KMS-11 (cell line): Measurements from ENCODE around the gene TMEM89.

Source experiments
- H2AFZ ChIP-seq: fragments of 200-600 bp; sonication (generic); 2 replicates; pipeline ENCODE4 v1.6.1; 2016; ENCODE audit warnings: antibody characterized with exemption, mixed run types, low read depth
- H3K27ac ChIP-seq: fragments of 200-600 bp; sonication (generic); 2 replicates; pipeline ENCODE4 v1.6.1; 2016; ENCODE audit warnings: mild to moderate bottlenecking, mixed run types
- H3K27me3 ChIP-seq: fragments of 200-600 bp; sonication (generic); 2 replicates; pipeline ENCODE4 v1.6.1; 2017; ENCODE audit warnings: mild to moderate bottlenecking, low read depth, mixed run types, moderate library complexity; ENCODE audit not compliant: insufficient read depth
- H3K36me3 ChIP-seq: fragments of 200-600 bp; sonication (generic); 2 replicates; pipeline ENCODE4 v1.6.1; 2017; ENCODE audit warnings: mild to moderate bottlenecking, mixed run types; ENCODE audit not compliant: insufficient read depth
- H3K4me1 ChIP-seq: fragments of 200-600 bp; sonication (generic); 2 replicates; pipeline ENCODE4 v1.6.1; 2016; ENCODE audit warnings: mild to moderate bottlenecking, low read depth, mixed run types; ENCODE audit not compliant: poor library complexity, severe bottlenecking
- H3K4me2 ChIP-seq: fragments of 200-600 bp; sonication (generic); 2 replicates; pipeline ENCODE4 v1.7.0; 2016; ENCODE audit warnings: mild to moderate bottlenecking, mixed run types
- H3K4me3 ChIP-seq: fragments of 200-600 bp; sonication (generic); IDR thresholded peaks from 2 replicates; pipeline ENCODE4 v1.6.1; 2017; ENCODE audit warnings: low read depth, low read length, mixed read lengths; ENCODE audit not compliant: insufficient read depth
- H3K79me2 ChIP-seq: fragments of 200-600 bp; sonication (generic); 2 replicates; pipeline ENCODE4 v1.6.1; 2016; ENCODE audit warnings: low read depth, mixed run types; ENCODE audit not compliant: insufficient read depth
- H3K9ac ChIP-seq: fragments of 200-600 bp; sonication (generic); 2 replicates; pipeline ENCODE4 v1.6.1; 2016; ENCODE audit warnings: mild to moderate bottlenecking, mixed run types
- H4K20me1 ChIP-seq: fragments of 200-600 bp; sonication (generic); 2 replicates; pipeline ENCODE4 v1.6.1; 2016; ENCODE audit warnings: mild to moderate bottlenecking, mixed run types; ENCODE audit not compliant: insufficient read depth
- TF ChIP-seq, protein P1 (sequence below): fragments of 200-600 bp; sonication (generic); conservative IDR thresholded peaks from 2 replicates; pipeline ENCODE4 v1.6.1; 2017; ENCODE audit warnings: low read depth, mild to moderate bottlenecking, antibody characterized with exemption, low read length, moderate library complexity, mixed read lengths

The TMEM89 gene

DNA sequence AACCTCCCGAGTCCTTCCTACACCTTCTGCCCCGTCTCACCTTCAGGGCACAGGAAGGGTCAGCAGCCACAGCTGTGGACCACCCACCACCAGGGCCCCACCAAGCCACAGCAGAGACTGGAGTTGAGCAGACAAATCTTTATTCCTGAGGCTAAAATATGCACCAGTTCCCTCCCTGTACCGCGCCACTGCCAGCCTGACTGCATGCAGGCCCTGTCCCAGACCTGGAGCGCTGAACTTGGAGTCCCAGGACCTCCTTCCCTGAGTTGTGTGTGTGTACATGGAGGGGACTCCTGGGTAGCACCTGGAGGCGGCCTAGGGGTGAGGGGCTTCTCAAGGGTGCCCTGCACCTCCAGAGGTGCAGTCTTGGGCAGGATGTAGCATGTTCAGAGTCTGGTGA lies 4.0 kb upstream of the TMEM89 start:
- Histone ChIP-seq H3K9ac (no peak overlapping the region), H3K4me1 (no peaks in the 10 kb centered on the region), H3K79me2 (no peaks in the 10 kb centered on the region), H2AFZ (no peak overlapping the region), H3K36me3 (no peaks in the 10 kb centered on the region), H3K27me3 (no peaks in the 10 kb centered on the region), H3K4me2 (no peak overlapping the region), H4K20me1 (no peaks in the 10 kb centered on the region), H3K27ac (no peak overlapping the region), H3K4me3 (no peak overlapping the region)
- TF ChIP-seq, protein P1, sequence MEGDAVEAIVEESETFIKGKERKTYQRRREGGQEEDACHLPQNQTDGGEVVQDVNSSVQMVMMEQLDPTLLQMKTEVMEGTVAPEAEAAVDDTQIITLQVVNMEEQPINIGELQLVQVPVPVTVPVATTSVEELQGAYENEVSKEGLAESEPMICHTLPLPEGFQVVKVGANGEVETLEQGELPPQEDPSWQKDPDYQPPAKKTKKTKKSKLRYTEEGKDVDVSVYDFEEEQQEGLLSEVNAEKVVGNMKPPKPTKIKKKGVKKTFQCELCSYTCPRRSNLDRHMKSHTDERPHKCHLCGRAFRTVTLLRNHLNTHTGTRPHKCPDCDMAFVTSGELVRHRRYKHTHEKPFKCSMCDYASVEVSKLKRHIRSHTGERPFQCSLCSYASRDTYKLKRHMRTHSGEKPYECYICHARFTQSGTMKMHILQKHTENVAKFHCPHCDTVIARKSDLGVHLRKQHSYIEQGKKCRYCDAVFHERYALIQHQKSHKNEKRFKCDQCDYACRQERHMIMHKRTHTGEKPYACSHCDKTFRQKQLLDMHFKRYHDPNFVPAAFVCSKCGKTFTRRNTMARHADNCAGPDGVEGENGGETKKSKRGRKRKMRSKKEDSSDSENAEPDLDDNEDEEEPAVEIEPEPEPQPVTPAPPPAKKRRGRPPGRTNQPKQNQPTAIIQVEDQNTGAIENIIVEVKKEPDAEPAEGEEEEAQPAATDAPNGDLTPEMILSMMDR, result no peak

DNA sequence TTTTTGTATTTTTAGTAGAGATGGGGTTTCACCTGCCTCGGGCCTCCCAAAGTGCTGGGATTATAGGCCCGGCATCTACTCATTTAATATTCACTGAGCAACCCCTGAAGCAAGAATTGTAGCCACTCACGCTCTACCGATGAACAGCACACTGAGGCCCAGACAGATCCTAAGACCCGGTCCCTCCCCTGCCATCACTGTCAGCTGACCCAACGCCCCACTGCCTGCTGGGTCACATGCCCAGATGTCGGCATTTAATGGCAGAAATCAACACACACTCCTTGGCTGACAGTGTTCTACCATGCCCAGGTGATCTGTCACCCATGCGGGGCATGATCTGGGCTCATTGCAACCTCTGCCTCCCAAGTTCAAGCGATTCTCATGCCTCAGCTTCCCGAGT lies 3.2 kb upstream of the TMEM89 start:
- Histone ChIP-seq H3K4me1 (no peaks in the 10 kb centered on the region), H3K36me3 (no peaks in the 10 kb centered on the region), H3K4me3 (no peak overlapping the region)

DNA sequence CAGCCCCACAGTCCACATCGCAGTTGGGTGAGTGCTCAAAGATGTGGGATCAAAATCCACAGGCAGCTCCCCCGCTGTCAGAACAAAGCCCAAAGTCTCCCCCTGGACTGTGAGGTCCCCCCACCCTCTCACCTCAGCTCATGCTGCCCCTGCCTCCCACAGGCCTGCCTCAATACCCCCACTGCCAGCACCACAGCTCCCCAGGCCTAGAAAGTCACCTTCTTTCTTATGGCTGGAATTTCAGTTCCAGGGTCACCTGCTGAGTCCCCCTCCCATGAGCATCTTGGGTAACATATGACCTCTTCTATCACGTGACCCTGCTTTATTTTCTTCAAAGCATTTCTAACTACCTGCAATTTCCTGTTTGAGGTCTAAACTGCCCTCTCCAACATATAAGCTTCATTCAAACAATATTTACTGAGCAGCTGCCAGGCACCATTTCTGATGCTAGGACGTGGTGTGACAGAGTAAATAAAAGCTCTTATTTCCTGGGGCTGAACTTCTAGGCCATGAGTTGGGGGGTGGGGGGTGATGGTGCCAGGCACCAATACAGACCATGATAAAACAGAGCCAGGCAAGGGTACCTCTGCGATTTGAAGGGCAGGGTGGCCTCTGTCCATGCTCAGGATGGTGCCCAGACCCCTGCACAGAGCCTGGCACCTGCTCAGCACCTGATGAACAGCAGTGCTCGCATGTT lies 2.4 kb upstream of the TMEM89 start:
- no peaks in the 10 kb centered on the region for H3K36me3 ChIP-seq
- no peak overlapping the region for H3K27ac ChIP-seq
- H3K4me3 ChIP-seq, result no peak overlapping the region
- H3K79me2 ChIP-seq, result no peaks in the 10 kb centered on the region
- H2AFZ ChIP-seq, result no peak overlapping the region
- H3K4me1 ChIP-seq, result no peaks in the 10 kb centered on the region
- TF ChIP-seq, protein P1, result no peak
- H3K27me3 ChIP-seq, result no peaks in the 10 kb centered on the region
- H3K4me2 ChIP-seq, result no peak overlapping the region
- H4K20me1 ChIP-seq, result no peaks in the 10 kb centered on the region
- no peak overlapping the region for H3K9ac ChIP-seq

More for the DNA sequence above, 3.2 kb upstream of the TMEM89 start:
- Histone ChIP-seq H3K4me2 (no peak overlapping the region), H3K9ac (no peak overlapping the region), H2AFZ (no peak overlapping the region), H3K27ac (no peak overlapping the region), H4K20me1 (no peaks in the 10 kb centered on the region), H3K79me2 (no peaks in the 10 kb centered on the region), H3K27me3 (no peaks in the 10 kb centered on the region)
- TF ChIP-seq, protein P1, result no peak

DNA sequence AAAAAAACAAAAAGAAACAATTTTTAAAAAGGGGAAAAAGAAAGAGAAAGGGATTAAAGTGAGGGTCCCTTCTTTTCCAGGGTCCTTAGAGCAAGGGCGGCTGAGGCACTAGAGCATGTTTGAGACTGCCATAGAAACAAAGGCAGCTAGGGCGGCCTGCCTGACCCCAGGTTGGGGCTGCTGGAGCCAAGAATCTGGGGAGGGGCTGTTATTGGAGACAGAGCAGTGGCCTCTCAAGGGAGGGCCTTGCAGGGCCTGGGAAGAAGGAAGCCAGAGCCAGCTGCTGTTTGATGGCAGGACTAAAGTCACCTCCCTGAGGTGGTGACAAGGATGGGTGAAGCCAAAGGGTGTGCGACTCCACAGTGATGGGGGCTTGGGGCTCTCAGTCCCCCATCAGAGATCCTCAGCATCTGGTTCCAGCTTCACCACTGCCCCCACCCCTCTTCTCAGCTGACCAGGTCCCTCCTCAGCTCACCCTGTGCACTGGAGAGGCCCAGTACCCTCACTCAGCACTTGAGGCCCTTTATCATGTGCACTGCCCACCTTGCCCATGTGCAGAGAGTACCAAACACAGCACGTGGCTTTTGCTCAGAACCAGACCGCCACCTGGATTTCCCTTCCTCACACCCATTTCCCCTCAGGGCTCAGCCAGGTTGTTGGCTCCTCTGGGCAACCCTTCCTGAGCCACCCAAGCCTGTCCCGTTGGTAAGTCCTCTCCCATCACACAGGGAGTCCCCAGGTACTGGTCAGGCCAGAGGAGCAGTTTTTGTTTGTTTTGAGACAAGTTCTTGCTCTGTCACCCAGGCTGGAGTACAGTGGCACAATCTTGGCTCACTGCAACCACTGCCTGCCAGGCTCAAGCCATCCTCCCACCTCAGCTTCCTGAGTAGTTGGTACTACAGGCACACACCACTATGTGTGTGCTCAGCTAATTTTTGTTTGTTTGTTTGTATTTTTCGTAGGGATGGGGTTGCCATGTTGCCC lies 1.7 kb downstream of the TMEM89 start:
- Histone ChIP-seq H3K4me1 (no peaks in the 10 kb centered on the region), H2AFZ (no peak overlapping the region), H3K4me3 (no peak overlapping the region), H3K4me2 (no peak overlapping the region), H3K36me3 (no peaks in the 10 kb centered on the region), H3K27me3 (no peaks in the 10 kb centered on the region), H4K20me1 (no peaks in the 10 kb centered on the region), H3K79me2 (no peaks in the 10 kb centered on the region), H3K9ac (no peak overlapping the region), H3K27ac (no peak overlapping the region)
- TF ChIP-seq, protein P1, result no peak
